GM19023 (cell line): ENCODE measurements around the gene ZBTB20.
"Not testable (repeated sequence)": the region's sequence is repeated elsewhere in the genome, so short reads cannot be mapped to it uniquely, and the experiment has no call there.

Source experiments
- ATAC-seq: cut with Tn5 transposase; IDR thresholded peaks from one replicate; pipeline ENCODE4 v1.9.1; 2021; ENCODE audit warnings: mild to moderate bottlenecking, moderate library complexity; ENCODE audit not compliant: unreplicated experiment

ZBTB20 gene

DNA sequence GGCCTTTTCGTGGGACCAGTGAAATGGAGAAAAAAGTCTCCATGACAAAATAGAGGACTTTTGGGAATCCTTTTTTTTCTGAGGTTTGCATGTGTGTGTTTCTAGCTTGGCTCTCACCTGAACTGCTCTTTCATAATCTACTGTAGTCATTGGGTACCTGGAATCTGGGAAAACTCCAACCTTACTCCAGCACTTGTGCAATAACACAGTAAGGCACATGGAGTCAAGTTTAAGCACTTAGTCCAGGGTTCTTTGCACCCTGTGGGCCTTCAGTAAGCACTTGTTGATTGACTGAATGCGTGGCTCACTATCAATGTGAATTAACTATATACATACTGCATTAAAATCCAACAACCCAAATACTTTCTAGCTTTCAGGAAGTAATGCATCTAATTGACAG is 299.5 kb downstream of the ZBTB20 start:
- no peak for ATAC-seq

DNA sequence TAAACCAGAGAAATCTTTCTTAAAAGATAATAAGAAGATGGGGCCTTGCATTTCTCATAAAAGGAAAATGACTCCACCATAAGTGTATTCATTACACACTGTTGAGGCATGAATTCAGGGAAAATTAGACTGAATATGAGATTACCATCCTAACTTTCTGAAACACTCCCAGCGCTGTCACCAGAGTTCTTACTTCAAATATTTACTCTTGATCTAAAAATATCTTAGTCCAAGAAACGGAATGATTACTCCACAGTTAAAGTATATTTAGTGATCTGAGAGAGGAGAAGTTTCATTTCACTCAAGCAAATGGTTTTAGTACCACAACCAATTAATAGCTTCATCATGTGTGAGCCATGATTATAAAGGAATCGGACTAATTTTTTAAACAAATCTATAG is 300.3 kb downstream of the ZBTB20 start:
- ATAC-seq = no peak

DNA sequence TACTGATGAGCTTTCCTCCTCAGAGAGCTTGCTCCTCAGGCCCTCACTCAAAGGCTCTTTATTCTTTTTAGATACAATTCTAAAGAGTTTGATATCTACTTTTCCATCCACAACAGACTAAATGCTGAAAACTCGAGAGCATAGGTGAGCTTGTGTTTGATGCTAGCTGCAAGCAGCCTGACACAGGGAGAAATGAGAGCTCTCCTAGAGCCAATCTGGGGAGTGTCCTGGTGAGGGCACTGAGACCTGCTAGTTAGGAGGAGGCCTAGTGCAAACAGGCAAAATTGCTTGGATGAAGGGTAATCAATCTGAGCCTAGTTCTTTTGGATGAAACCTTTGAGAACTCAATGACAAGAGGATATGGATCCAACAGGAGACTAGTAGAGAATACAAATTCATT is 300.8 kb downstream of the ZBTB20 start:
- ATAC-seq = no peak

GRCh38 chr3:114841515-114841914 is 305.6 kb downstream of the ZBTB20 start:
- no peak for ATAC-seq

DNA sequence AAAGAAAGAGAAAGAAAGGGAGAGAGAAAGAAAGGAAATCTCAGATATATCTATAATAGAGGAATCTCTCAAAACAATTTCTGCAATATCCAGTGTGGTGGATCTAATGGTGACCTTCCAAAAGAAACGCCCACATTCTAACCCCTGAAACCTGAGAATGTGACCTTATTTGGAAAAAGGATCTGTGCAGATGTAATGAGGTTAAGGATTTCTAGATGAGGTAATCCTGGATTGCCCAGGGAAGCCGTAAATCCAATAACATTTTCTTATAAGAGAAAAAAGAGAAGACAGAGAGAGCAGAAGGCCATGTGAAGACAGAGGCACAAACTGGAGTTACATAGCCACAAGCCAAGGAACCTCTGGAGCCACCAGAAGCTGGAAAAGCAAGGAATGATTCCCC is 307.6 kb downstream of the ZBTB20 start:
- no peak for ATAC-seq

GRCh38 chr3:114838025-114838424 is 309.1 kb downstream of the ZBTB20 start:
- no peak for ATAC-seq

- no peak for ATAC-seq
Observed at GRCh38 chr3:114834175-114834940, 312.7 kb downstream of the ZBTB20 start.

DNA sequence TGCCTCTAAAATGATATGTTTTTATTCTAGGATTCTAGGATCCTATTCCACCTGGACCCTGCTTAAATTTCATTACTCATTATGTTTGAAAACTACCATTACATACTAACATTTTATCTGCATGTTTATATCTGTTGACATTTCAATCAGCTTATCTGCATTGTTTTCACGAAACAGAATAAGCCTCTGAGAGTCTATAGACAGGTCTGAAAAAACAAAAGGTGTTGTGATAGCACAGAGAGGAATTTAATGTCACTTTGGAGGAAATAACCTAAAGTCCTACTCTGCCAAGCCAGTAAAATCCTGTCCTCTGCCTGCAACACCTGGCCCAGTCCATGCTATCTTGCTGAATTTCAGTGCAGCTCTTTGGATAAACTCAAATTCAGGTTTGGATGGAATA is 315.2 kb downstream of the ZBTB20 start:
- no peak for ATAC-seq

- no peak for ATAC-seq
Observed at GRCh38 chr3:114830652-114831051, 316.4 kb downstream of the ZBTB20 start.

GRCh38 chr3:114829783-114830182 is 317.3 kb downstream of the ZBTB20 start:
- no peak for ATAC-seq

DNA sequence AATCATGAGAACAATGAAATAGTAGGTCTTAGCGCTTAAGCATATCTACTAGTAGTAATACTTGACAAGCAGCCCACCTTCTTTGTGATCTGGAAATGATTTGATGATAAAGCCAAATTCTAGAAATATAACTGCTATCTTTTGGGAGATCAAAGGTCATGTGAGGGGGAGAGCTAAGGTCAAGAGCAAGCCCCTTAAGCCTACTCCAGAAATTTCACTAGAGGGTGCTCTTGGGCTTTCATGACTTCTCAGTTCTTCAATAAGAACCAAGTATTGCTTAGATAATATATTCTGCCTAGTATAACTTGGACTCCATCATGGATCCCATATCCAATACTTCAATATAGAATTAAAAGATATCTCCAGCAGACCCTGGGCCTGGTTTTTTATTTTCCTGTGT is 319.6 kb downstream of the ZBTB20 start:
- ATAC-seq = peak; percentile 63

DNA sequence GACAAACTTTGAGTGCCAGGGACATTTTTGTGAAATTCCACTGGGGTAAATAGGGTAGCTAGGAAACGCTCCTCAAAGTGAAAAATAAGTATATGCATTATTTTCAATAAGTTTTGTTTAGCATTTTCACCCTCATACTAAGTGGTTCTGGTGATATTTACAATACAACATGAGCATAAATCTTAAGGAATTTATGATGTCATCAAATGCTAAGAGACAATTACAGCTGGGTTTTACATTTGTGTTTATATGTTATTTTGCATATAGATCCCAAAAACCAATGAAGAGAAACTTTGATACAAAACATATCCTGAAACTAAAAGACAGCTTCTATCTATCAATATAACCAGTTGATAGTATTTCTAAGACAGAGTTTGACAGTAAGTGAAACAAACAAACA is 323.1 kb downstream of the ZBTB20 start:
- no peak for ATAC-seq

DNA sequence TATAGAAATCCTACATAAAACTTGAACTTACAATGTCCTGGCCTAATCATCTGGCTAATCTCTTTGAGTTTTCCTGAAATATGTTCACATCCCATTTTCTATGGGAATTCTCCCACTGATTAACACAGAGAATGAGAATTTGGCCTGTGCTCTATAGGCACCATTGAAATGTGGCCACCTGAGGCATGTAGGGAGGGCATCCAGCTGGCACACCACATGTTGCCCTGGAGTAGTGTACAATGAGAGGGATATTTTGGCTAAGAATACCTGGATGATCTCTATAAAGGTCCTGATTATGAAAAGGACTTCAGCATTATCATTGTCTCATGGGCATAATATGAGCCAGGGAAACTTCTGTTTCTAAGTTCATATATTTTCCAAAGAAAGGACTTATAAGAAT is 324.0 kb downstream of the ZBTB20 start:
- ATAC-seq = no peak

- ATAC-seq = no peak
Observed at GRCh38 chr3:114816052-114816451, 331.0 kb downstream of the ZBTB20 start.

DNA sequence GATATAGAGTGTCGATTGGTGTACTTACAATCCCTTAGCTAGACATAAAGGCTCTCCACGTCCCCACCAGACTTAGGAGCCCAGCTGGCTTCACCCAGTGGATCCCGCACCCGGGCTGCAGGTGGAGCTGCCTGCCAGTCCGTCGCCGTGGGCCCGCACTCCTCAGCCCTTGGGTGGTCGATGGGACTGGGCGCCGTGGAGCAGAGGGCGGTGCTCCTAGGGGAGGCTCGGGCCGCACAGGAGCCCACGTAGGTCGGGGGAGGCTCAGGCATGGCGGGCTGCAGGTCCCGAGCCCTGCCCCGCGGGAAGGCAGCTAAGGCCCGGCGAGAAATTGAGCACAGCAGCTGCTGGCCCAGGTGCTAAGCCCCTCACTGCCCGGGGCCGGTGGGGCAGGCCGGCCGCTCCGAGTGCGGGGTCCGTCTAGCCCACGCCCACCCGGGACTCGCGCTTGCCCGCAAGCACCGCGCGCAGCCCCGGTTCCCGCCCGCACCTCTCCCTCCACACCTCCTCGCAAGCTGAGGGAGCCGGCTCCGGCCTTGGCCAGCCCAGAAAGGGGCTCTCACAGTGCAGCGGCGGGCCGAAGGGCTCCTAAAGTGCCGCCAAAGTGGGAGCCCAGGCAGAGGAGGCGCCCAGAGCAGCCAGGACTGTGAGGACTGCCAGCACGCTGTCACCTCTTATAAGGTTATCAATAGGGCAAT is 334.4 kb downstream of the ZBTB20 start:
- not testable (repeated sequence) for ATAC-seq

- ATAC-seq = peak; percentile 100
Observed at GRCh38 chr3:114809668-114810413, 337.2 kb downstream of the ZBTB20 start.

DNA sequence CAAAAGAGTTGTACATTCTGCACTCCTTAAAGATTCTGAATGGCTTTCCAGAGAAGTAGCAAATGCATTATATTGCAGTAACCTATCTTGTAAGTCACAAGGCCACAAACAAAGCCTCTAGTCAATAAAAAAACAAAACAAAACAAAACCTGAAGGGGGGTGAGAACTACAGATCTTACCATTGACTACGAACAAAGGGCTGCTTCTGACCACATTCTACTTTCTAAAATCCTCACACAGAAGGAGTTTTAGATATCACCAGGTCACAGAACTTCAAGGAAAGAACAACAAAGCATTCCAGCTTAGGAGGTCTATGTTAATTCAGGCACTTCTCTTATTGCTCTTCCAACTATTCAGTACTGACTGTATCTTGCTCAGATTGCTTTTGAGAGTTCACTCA is 343.0 kb downstream of the ZBTB20 start:
- ATAC-seq = no peak

DNA sequence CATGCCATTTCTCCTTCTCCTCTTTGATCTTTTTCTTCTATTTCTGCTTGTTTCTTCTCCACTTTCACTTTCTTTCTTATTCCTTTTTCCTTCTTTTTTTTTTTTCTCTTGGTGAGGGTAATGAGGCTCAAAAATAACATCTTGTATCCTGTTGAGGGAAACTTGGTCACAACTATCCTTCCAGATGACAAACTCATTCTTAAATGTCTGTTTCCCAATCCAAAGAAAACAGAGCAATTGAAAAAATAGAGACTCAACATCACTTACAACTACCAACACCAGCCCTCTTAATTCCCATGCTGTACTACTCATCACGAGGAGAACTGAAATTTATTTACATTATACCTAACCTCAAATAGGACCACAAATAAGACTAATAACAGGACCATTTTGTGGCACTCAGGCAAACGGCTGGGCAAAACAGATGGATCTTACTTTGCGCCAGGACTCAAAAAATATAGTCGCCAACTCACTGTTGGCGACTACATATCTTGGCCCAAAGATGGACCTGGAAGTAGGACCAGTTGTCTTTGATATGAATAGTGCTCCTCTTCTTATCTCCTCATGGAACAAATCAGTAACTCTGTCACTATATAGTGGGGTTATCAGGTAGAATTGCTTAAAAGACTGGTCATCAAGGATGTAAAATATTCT is 343.9 kb downstream of the ZBTB20 start:
- ATAC-seq = no peak

GRCh38 chr3:114800272-114801031 is 346.6 kb downstream of the ZBTB20 start:
- no peak for ATAC-seq

DNA sequence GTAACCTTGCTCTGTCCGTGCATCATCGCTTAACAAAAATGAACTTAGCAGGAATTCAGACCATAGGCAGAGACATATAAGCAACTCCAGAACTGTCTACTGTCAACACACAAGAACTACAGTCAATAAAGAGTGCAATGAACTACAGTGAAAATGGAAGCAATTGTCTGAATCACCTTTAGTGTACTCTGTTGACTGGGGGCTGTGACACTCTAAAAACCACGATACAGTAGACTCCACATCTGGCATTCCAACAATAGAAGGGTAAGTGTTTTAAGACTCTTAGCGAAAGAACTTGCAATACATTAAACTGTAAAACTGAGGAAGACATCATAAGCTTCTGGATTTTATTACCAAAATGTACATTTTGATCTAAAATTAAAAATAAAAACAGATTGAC is 347.3 kb downstream of the ZBTB20 start:
- ATAC-seq = no peak

DNA sequence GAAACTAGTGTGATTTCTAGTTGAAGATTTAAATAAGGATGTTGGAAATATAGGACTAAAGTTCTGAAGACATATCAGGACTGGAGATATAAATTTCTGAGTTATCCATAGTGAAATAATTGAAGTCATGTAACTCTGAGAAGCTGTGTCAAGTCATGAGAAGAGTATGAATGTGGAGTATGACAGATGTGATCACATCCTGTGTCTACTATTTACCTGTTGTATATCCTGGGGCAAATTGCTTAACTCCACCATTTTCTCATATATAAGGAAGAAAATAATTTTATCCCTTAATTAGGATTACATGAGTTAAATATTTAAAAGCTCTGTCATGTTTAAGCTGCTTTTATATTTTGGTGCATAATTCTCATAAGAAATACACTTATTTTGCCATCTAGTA is 350.3 kb downstream of the ZBTB20 start:
- no peak for ATAC-seq
